GM12891 (cell line): ENCODE measurements around the gene MYO18A.

Experiments
- POLR2A ChIP-seq: IDR thresholded peaks from 2 replicates; pipeline ENCODE4 v1.6.1; 2011; ENCODE audit warnings: low read depth, low read length, control low read depth
- POLR2AphosphoS5 ChIP-seq: IDR thresholded peaks from 2 replicates; pipeline ENCODE4 v1.6.1; 2011; ENCODE audit warnings: low read depth, low read length, control low read depth

GRCh38 chr17:29096094-29096493 lies 84.1 kb downstream of the MYO18A start:
- TF ChIP-seq POLR2AphosphoS5 (no peak), POLR2A (no peak)
